ENCODE data around the gene EML5.

- TF ChIP-seq CTCF (IDR thresholded peaks at IDR 0.05; ENCODE audit: poor library complexity) (no peak), EZH2phosphoT487 (IDR thresholded peaks at IDR 0.05; ENCODE audit: low read depth, severe bottlenecking, unreplicated experiment) (no peak), EZH2 (IDR thresholded peaks at IDR 0.05; ENCODE audit: borderline replicate concordance) (no peak)
Measured at GRCh38 chr14:88829188-88829587, 36.4 kb upstream of the EML5 start.
